Measurements from ENCODE around the gene OTX2.

OTX2 gene

GRCh38 chr14:56812364-56813141, 2.3 kb upstream of the OTX2 start:
- no peak for DNase-seq (ENCODE audit: low read depth in 3 of 3)

GRCh38 chr14:56811593-56812363, 1.5 kb upstream of the OTX2 start:
- no peak for DNase-seq (ENCODE audit: low read depth in 3 of 3)

GRCh38 chr14:56810836-56811592, 735 bp upstream of the OTX2 start:
- DNase-seq (ENCODE audit: low read depth in 3 of 3): no peak

GRCh38 chr14:56809270-56810146, 771 bp downstream of the OTX2 start:
- DNase-seq (ENCODE audit: low read depth in 3 of 3): no peak

- no peak for DNase-seq (ENCODE audit: low read depth in 3 of 3)
Observed at GRCh38 chr14:56808383-56809269, 1.7 kb downstream of the OTX2 start.

GRCh38 chr14:56808110-56808382, 2.2 kb downstream of the OTX2 start:
- DNase-seq (ENCODE audit: low read depth in 3 of 3): no peak

- no peak for DNase-seq (ENCODE audit: low read depth in 3 of 3)
Observed at GRCh38 chr14:56807386-56808109, 2.7 kb downstream of the OTX2 start.

GRCh38 chr14:56806760-56807159, 3.5 kb downstream of the OTX2 start:
- DNase-seq (ENCODE audit: low read depth in 3 of 3): no peak

GRCh38 chr14:56805992-56806727, 4.1 kb downstream of the OTX2 start:
- no peak for DNase-seq (ENCODE audit: low read depth in 3 of 3)

- DNase-seq (ENCODE audit: low read depth in 3 of 3): no peak
Observed at GRCh38 chr14:56805201-56805991, 4.9 kb downstream of the OTX2 start.

GRCh38 chr14:56803816-56804535, 6.3 kb downstream of the OTX2 start:
- no peak for DNase-seq (ENCODE audit: low read depth in 3 of 3)

GRCh38 chr14:56801920-56802319, 8.4 kb downstream of the OTX2 start:
- DNase-seq (ENCODE audit: low read depth in 3 of 3): no peak

GRCh38 chr14:56799343-56799645, 11.0 kb downstream of the OTX2 start:
- DNase-seq (ENCODE audit: low read depth in 3 of 3): no peak

- DNase-seq (ENCODE audit: low read depth in 3 of 3): no peak
Observed at GRCh38 chr14:56798447-56799342, 11.6 kb downstream of the OTX2 start.

GRCh38 chr14:56797569-56798446, 12.5 kb downstream of the OTX2 start:
- DNase-seq (ENCODE audit: low read depth in 3 of 3): no peak

- no peak for DNase-seq (ENCODE audit: low read depth in 3 of 3)
Observed at GRCh38 chr14:56797003-56797568, 13.2 kb downstream of the OTX2 start.
